ENCODE results near the gene SPOCK2.

Gene SPOCK2

GRCh38 chr10:72041491-72041890, 46.9 kb downstream of the SPOCK2 start:
- TF ChIP-seq CTCF (IDR thresholded peaks at IDR 0.05; ENCODE audit: insufficient read depth, low read depth, low read length, missing control alignments), result no peak
- DNase-seq (ENCODE audit: low read depth), result no peak
- no peak overlapping the region for H3K4me3 ChIP-seq (ENCODE audit: low read length)

- no peak for DNase-seq (ENCODE audit: low read depth)
- H3K4me3 ChIP-seq (ENCODE audit: low read length), result no peak overlapping the region
- TF ChIP-seq CTCF (IDR thresholded peaks at IDR 0.05; ENCODE audit: insufficient read depth, low read depth, low read length, missing control alignments), result no peak
Observed at GRCh38 chr10:72039377-72039776, 49.0 kb downstream of the SPOCK2 start.

- no peak overlapping the region for H3K4me3 ChIP-seq (ENCODE audit: low read length)
- DNase-seq (ENCODE audit: low read depth), result peak; percentile 44
- TF ChIP-seq CTCF (IDR thresholded peaks at IDR 0.05; ENCODE audit: insufficient read depth, low read depth, low read length, missing control alignments), result no peak
Observed at GRCh38 chr10:72038458-72039001, 49.8 kb downstream of the SPOCK2 start.

- no peak overlapping the region for H3K4me3 ChIP-seq (ENCODE audit: low read length)
- DNase-seq (ENCODE audit: low read depth), result no peak
- TF ChIP-seq CTCF (IDR thresholded peaks at IDR 0.05; ENCODE audit: insufficient read depth, low read depth, low read length, missing control alignments), result no peak
Observed at GRCh38 chr10:72037811-72038210, 50.5 kb downstream of the SPOCK2 start.

- TF ChIP-seq CTCF (IDR thresholded peaks at IDR 0.05; ENCODE audit: insufficient read depth, low read depth, low read length, missing control alignments), result no peak
- no peak overlapping the region for H3K4me3 ChIP-seq (ENCODE audit: low read length)
- no peak for DNase-seq (ENCODE audit: low read depth)
Observed at GRCh38 chr10:72037266-72037665, 51.1 kb downstream of the SPOCK2 start.

- TF ChIP-seq CTCF (IDR thresholded peaks at IDR 0.05; ENCODE audit: insufficient read depth, low read depth, low read length, missing control alignments), result no peak
Observed at GRCh38 chr10:72035252-72035887, 53.0 kb downstream of the SPOCK2 start.

GRCh38 chr10:72034761-72035160, 53.6 kb downstream of the SPOCK2 start:
- H3K4me3 ChIP-seq (ENCODE audit: low read length), result no peak overlapping the region
- DNase-seq (ENCODE audit: low read depth), result no peak
- TF ChIP-seq CTCF (IDR thresholded peaks at IDR 0.05; ENCODE audit: insufficient read depth, low read depth, low read length, missing control alignments), result no peak

More at GRCh38 chr10:72035252-72035887, 53.0 kb downstream of the SPOCK2 start:
- no peak overlapping the region for H3K4me3 ChIP-seq (ENCODE audit: low read length)
- no peak for DNase-seq (ENCODE audit: low read depth)
